ENCODE results near the gene PTPRT.

Gene PTPRT

GRCh38 chr20:43202100-43202499 is 12.4 kb upstream of the PTPRT start:
- no peak overlapping the region for H3K4me3 ChIP-seq (ENCODE audit: low read depth, low read length)
- no peak for TF ChIP-seq POLR2A (IDR thresholded peaks at IDR 0.05; ENCODE audit: extremely low read depth, insufficient read length)
- TF ChIP-seq MYC (IDR thresholded peaks at IDR 0.05; ENCODE audit: low read depth, low read length): no peak
- no peak for TF ChIP-seq MAX (IDR thresholded peaks at IDR 0.05; ENCODE audit: low read depth, low read length)
- no peak for TF ChIP-seq CTCF (IDR thresholded peaks at IDR 0.05; ENCODE audit: low read depth, low read length)
- DNase-seq (ENCODE audit: low read depth): no peak

- H3K4me3 ChIP-seq (ENCODE audit: low read depth, low read length): no peak overlapping the region
- DNase-seq (ENCODE audit: low read depth): no peak
- TF ChIP-seq MYC (IDR thresholded peaks at IDR 0.05; ENCODE audit: low read depth, low read length) (no peak), MAX (IDR thresholded peaks at IDR 0.05; ENCODE audit: low read depth, low read length) (no peak), POLR2A (IDR thresholded peaks at IDR 0.05; ENCODE audit: extremely low read depth, insufficient read length) (no peak), CTCF (IDR thresholded peaks at IDR 0.05; ENCODE audit: low read depth, low read length) (no peak)
These were observed 8.9 kb upstream of the PTPRT start for GRCh38 chr20:43198607-43199006.

- no peak for TF ChIP-seq MAX (IDR thresholded peaks at IDR 0.05; ENCODE audit: low read depth, low read length)
- no peak for TF ChIP-seq CTCF (IDR thresholded peaks at IDR 0.05; ENCODE audit: low read depth, low read length)
- TF ChIP-seq POLR2A (IDR thresholded peaks at IDR 0.05; ENCODE audit: extremely low read depth, insufficient read length): no peak
- no peak for TF ChIP-seq MYC (IDR thresholded peaks at IDR 0.05; ENCODE audit: low read depth, low read length)
- no peak for DNase-seq (ENCODE audit: low read depth)
- H3K4me3 ChIP-seq (ENCODE audit: low read depth, low read length): no peak overlapping the region
These were observed 6.5 kb upstream of the PTPRT start for GRCh38 chr20:43196243-43196642.

- DNase-seq (ENCODE audit: low read depth): no peak
- TF ChIP-seq CTCF (IDR thresholded peaks at IDR 0.05; ENCODE audit: low read depth, low read length) (no peak), POLR2A (IDR thresholded peaks at IDR 0.05; ENCODE audit: extremely low read depth, insufficient read length) (no peak), MAX (IDR thresholded peaks at IDR 0.05; ENCODE audit: low read depth, low read length) (no peak), MYC (IDR thresholded peaks at IDR 0.05; ENCODE audit: low read depth, low read length) (no peak)
- H3K4me3 ChIP-seq (ENCODE audit: low read depth, low read length): no peak overlapping the region
These were observed 4.4 kb upstream of the PTPRT start for GRCh38 chr20:43194137-43194536.

GRCh38 chr20:43193443-43193842 is 3.7 kb upstream of the PTPRT start:
- TF ChIP-seq MYC (IDR thresholded peaks at IDR 0.05; ENCODE audit: low read depth, low read length) (no peak), MAX (IDR thresholded peaks at IDR 0.05; ENCODE audit: low read depth, low read length) (no peak), CTCF (IDR thresholded peaks at IDR 0.05; ENCODE audit: low read depth, low read length) (no peak), POLR2A (IDR thresholded peaks at IDR 0.05; ENCODE audit: extremely low read depth, insufficient read length) (no peak)
- DNase-seq (ENCODE audit: low read depth): no peak
- H3K4me3 ChIP-seq (ENCODE audit: low read depth, low read length): no peak overlapping the region

Measured in NB4 (cell line).